HG03439 (cell line): ENCODE data around the gene SMKR1.
"Not testable (repeated sequence)": the region's sequence is repeated elsewhere in the genome, so short reads cannot be mapped to it uniquely, and the experiment has no call there.

Experiments used
- ATAC-seq: cut with Tn5 transposase; IDR thresholded peaks from one replicate; pipeline ENCODE4 v1.9.1; 2021; ENCODE audit warnings: mild to moderate bottlenecking, moderate library complexity; ENCODE audit not compliant: unreplicated experiment

SMKR1 gene

GRCh38 chr7:129501760-129502707, at the start of gene SMKR1:
TSS of gene SMKR1 (plus strand) at chr7:129502531. CDS start at chr7:129502825, 294 bp downstream.
- peak; percentile 89 for ATAC-seq

- ATAC-seq = no peak
Measured at GRCh38 chr7:129452589-129453231, 49.6 kb upstream of the SMKR1 start.

- ATAC-seq = no peak
Measured at GRCh38 chr7:129453510-129454248, 48.7 kb upstream of the SMKR1 start.

GRCh38 chr7:129454249-129454551, 48.1 kb upstream of the SMKR1 start:
- no peak for ATAC-seq

- ATAC-seq = no peak
Measured at GRCh38 chr7:129456421-129456820, 45.9 kb upstream of the SMKR1 start.

- ATAC-seq = no peak
Measured at GRCh38 chr7:129457101-129457500, 45.2 kb upstream of the SMKR1 start.

GRCh38 chr7:129458171-129458570, 44.2 kb upstream of the SMKR1 start:
- ATAC-seq = no peak

- ATAC-seq = no peak
Measured at GRCh38 chr7:129461809-129462208, 40.5 kb upstream of the SMKR1 start.

GRCh38 chr7:129462420-129462819, 39.9 kb upstream of the SMKR1 start:
- ATAC-seq = no peak

- ATAC-seq = no peak
Measured at GRCh38 chr7:129464194-129464593, 38.1 kb upstream of the SMKR1 start.

GRCh38 chr7:129465080-129465479, 37.3 kb upstream of the SMKR1 start:
- ATAC-seq = no peak

GRCh38 chr7:129466796-129467195, 35.5 kb upstream of the SMKR1 start:
- no peak for ATAC-seq

- ATAC-seq = no peak
Measured at GRCh38 chr7:129468087-129468486, 34.2 kb upstream of the SMKR1 start.

GRCh38 chr7:129468547-129468946, 33.8 kb upstream of the SMKR1 start:
- no peak for ATAC-seq

GRCh38 chr7:129469930-129470329, 32.4 kb upstream of the SMKR1 start:
- no peak for ATAC-seq

GRCh38 chr7:129470411-129470810, 31.9 kb upstream of the SMKR1 start:
- no peak for ATAC-seq

GRCh38 chr7:129471402-129471827, 30.9 kb upstream of the SMKR1 start:
- no peak for ATAC-seq

- not testable (repeated sequence) for ATAC-seq
Measured at GRCh38 chr7:129475931-129476330, 26.4 kb upstream of the SMKR1 start.

- not testable (repeated sequence) for ATAC-seq
Measured at GRCh38 chr7:129476398-129476797, 25.9 kb upstream of the SMKR1 start.

- no peak for ATAC-seq
Measured at GRCh38 chr7:129479831-129480230, 22.5 kb upstream of the SMKR1 start.

- ATAC-seq = no peak
Measured at GRCh38 chr7:129480674-129481363, 21.5 kb upstream of the SMKR1 start.
